HL-60 (cell line): ENCODE data around the gene MGARP.
"Not testable (repeated sequence)": the region's sequence is repeated elsewhere in the genome, so short reads cannot be mapped to it uniquely, and the experiment has no call there.

Experiments used
- DNase-seq, 2 experiments: peaks; one replicate each; pipeline ENCODE4 v3.0.0-alpha.2; 2010 to 2020; ENCODE audit warnings: low read depth in 1 of 2, low spot score in 1 of 2
- H3K27ac ChIP-seq: fragments of 250-450 bp; sonication (Bioruptor Pico); replicated peaks from 2 replicates; pipeline ENCODE4 v1.5.1; 2020; ENCODE audit warnings: mild to moderate bottlenecking, moderate library complexity
- H3K27me3 ChIP-seq: fragments of 250-450 bp; sonication (Bioruptor Pico); 2 replicates; pipeline ENCODE4 v1.5.1; 2021; ENCODE audit warnings: mild to moderate bottlenecking, moderate library complexity; ENCODE audit not compliant: insufficient read depth, poor library complexity, severe bottlenecking
- H3K4me3 ChIP-seq: replicated peaks from 2 replicates; pipeline ENCODE4 v1.5.1; 2011; ENCODE audit warnings: mild to moderate bottlenecking, control low read depth, low read length; ENCODE audit not compliant: insufficient read depth
- CTCF ChIP-seq: IDR thresholded peaks from one replicate; pipeline ENCODE4 v1.5.1; 2011; ENCODE audit warnings: low read length, control low read depth, inconsistent platforms; ENCODE audit not compliant: insufficient read depth
- GABPA ChIP-seq: IDR thresholded peaks from 2 replicates; pipeline ENCODE4 v1.6.1; 2012; ENCODE audit warnings: low read depth
- POLR2AphosphoS5 ChIP-seq: IDR thresholded peaks from 2 replicates; pipeline ENCODE4 v1.6.1; 2012; ENCODE audit warnings: low read depth
- REST ChIP-seq: IDR thresholded peaks from 2 replicates; pipeline ENCODE4 v1.6.1; 2012; ENCODE audit warnings: low read depth; ENCODE audit not compliant: insufficient replicate concordance
- SPI1 ChIP-seq: IDR thresholded peaks from 2 replicates; pipeline ENCODE4 v1.6.1; 2012; ENCODE audit warnings: low read depth, mild to moderate bottlenecking, borderline replicate concordance
- long read RNA-seq: library from polyadenylated mRNA; unstranded; transcript quantifications from one replicate; pipeline ENCODE4 v2.0.0, GENCODE V29; 2020

The MGARP gene
- long read RNA-seq, result 0 reads

- Histone ChIP-seq H3K27ac (no peak within 1 kb of the TSS), H3K27me3 (peaks cover 21% of the 10 kb centered on the region), H3K4me3 (peak within 1 kb of the TSS; percentile 46)
- no peak for DNase-seq
- no peak for TF ChIP-seq REST
- TF ChIP-seq CTCF, result no peak
- TF ChIP-seq POLR2AphosphoS5, result no peak
- TF ChIP-seq GABPA, result no peak
- no peak for TF ChIP-seq SPI1
Measured at GRCh38 chr4:139279760-139280620, at the start of gene MGARP. MGARP (minus strand) TSS chr4:139280225; CDS start chr4:139280158, 67 bp downstream.

GRCh38 chr4:139329665-139330200 lies 49.7 kb upstream of the MGARP start:
- Histone ChIP-seq H3K4me3 (no peak overlapping the region), H3K27ac (no peak overlapping the region), H3K27me3 (no peaks in the 10 kb centered on the region)
- no peak for DNase-seq
- TF ChIP-seq POLR2AphosphoS5 (no peak), CTCF (no peak), GABPA (no peak), SPI1 (no peak), REST (no peak)

GRCh38 chr4:139324620-139325019 lies 44.6 kb upstream of the MGARP start:
- Histone ChIP-seq H3K27ac (no peak overlapping the region), H3K4me3 (no peak overlapping the region), H3K27me3 (no peaks in the 10 kb centered on the region)
- TF ChIP-seq GABPA, result no peak
- no peak for DNase-seq

GRCh38 chr4:139322541-139322940 lies 42.5 kb upstream of the MGARP start:
- not testable (repeated sequence) for DNase-seq, H3K27me3 ChIP-seq, H3K27ac ChIP-seq, H3K4me3 ChIP-seq

GRCh38 chr4:139322070-139322469 lies 42.0 kb upstream of the MGARP start:
- not testable (repeated sequence) for DNase-seq, H3K27me3 ChIP-seq

More at GRCh38 chr4:139322070-139322469, 42.0 kb upstream of the MGARP start:
- not testable (repeated sequence) for H3K4me3 ChIP-seq, H3K27ac ChIP-seq
